GM21515 (cell line): ENCODE data around the gene CTNNB1.
"Not testable (repeated sequence)": the region's sequence is repeated elsewhere in the genome, so short reads cannot be mapped to it uniquely, and the experiment has no call there.

Experiments used
- ATAC-seq: cut with Tn5 transposase; IDR thresholded peaks from one replicate; pipeline ENCODE4 v1.9.1; 2021; ENCODE audit not compliant: unreplicated experiment

The CTNNB1 gene

DNA sequence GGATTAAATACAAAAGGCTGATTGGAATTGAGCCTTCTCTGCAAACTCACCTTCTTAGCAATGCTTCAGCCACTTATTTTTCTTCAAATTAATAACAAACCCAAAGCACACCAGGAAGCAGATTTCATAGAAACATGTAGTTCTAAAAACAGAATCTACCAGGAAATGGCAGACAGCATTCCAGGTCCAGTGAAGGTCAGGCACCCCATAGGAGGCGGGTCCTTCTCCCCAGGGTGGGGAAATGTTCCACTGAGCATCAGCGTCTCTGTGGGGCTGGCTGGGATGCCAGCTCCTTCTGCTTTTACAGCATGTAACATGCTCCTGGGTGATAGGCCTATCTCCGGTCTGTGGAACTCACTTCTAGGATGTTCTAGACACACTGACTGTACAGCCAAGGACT is 49.2 kb downstream of the CTNNB1 start:
- ATAC-seq, result no peak

DNA sequence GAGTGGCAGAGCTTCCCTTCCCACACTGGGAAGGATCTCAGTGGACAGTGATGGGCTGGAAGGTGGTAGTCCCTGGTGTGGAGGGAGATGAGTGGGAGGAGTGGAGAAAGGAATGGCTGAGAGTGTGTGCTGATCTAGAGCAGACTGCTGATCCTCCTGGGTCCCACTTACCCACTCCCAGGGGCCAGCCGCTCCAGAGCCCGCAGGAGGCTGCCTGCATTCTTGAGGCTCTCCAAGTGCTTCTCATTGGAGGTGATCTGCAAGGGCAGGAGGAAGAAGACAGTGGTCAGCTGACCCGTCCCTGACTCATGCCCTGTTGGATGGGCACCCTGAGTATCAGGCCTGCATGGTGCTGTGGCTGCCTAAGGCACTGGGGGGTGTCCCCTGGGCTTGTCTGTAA is 50.0 kb downstream of the CTNNB1 start:
- no peak for ATAC-seq

DNA sequence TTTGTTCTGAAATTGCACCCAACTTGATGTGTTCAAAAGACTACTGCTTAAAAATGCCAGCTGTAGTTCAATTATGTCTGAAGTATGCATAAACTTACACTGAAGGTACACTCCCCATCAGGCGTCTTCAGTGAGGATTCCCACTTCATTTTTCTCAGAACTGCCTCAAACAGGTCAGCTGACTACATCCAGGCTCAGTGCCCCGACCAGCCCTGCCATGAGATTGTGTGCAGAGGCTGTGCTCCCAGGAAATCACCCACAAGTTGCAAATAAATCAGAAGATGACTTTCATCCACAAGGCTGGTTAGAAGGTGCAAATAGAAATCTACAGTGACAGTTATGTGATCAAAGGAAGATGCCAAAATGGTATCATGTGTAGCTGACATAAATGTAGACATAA is 51.5 kb downstream of the CTNNB1 start:
- no peak for ATAC-seq

DNA sequence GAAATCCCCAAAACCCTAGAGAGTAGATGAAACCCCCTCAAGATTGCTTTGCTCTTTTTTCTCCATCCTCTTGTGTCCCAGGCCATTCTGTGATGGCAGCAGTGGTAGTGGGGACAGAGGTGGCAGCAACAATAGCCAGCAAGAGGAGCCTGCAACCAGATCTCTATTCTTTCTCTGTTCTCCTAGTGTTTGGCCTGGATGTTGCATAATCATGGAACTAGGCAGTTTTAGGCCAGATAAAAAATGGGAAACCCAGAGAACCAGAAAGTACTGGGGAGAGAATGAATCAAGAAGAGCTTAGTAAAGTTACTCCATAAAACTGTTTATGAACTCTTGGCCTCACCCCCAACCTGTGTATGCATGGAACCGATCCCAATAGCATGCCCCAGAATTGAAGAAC is 52.3 kb downstream of the CTNNB1 start:
- no peak for ATAC-seq

DNA sequence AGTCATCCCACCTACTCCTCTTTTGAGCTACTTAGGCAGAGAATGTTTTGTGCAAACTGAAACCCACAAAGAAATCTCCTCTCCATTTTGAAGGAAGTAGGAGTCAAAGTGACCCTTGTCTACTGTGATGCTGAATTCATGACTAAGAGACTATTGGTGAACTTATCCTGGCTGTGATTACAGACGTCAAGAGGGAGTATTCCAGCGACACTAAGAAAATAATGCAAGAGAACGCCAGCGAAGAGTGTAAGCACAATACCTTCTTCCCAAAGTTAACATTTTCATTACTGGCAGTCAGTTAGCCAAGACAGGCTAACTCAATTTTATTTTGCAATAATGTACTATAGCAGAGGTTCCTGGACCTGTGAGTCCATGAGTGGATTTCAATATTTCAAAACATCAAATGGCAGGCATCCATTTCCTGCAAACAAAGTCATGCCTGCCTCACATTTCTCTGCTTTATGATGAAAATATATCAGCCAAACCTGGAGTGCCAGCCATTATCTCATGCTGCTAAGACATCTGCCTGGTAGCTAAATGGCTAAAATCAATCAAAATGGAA is 59.0 kb downstream of the CTNNB1 start:
- ATAC-seq, result no peak

DNA sequence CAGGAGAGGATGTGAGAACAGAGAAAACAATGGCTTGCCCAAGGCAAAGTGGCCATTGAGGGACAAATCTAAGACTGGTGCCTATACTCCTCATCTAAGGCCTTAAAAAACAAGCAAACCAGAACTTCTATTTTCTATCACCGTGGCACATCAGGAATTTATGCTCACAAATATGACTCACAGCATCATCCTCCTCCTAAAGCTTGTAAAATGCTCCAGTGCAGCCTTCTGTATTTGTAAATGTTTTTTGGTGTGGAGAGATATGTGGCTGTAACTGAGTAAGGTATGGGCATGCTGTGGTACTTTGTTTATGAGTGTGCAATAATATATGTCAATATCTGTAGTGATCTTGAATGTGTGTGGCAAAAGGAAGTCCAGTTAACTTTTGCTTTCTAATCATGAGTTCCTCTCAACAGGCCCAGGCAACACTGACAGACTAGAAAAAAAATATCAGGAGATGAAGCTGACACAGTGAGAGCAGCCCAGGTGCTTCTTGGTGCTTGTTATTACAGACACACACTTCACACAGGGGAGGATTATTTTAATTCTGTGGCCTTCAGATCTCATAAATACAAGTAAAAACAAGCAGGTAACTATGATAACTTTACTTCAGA is 60.3 kb downstream of the CTNNB1 start:
- no peak for ATAC-seq

DNA sequence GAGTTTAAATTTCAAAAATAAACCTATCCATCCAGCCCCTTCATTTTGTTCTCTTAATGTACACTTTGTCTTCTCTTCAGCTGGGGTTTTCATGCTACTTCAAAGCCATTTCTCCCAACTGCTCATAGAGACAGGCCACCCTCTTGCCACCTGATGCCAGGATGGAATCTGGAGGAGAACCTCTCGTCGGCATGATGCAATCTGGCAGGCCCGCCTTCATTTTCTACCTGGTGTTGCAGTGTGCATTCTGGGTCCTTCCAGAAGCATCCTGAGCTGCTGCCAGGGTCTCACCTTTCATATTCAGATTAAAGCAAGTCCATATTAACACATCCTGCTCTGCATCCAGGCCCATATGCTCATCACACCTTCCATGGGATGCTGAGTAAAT is 60.8 kb downstream of the CTNNB1 start:
- no peak for ATAC-seq

DNA sequence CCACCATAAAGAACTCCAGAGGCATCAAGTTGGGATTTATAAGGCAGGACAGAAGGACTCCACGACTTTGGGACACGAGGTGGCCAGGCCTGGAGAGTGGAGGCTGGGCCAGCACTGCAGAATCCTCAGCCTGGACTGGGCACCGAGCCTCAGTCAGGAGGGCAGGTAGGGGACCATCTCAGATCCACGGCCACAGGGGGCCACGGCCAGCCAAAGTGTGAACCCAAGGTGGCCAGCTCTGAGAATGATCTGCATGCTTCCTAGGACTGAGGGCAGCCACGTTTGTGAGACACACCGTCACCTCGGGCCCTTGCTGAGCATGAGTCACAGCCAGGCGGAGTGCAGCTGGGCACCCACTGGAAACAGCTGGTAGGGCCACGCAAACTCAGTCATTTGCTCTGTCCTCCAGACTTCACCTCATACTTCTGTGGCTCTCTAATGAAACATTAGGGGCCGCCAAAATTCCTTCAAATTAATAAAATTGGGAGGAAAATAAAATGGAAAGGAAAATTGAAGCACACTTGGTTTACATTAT is 65.8 kb downstream of the CTNNB1 start:
- ATAC-seq, result no peak

DNA sequence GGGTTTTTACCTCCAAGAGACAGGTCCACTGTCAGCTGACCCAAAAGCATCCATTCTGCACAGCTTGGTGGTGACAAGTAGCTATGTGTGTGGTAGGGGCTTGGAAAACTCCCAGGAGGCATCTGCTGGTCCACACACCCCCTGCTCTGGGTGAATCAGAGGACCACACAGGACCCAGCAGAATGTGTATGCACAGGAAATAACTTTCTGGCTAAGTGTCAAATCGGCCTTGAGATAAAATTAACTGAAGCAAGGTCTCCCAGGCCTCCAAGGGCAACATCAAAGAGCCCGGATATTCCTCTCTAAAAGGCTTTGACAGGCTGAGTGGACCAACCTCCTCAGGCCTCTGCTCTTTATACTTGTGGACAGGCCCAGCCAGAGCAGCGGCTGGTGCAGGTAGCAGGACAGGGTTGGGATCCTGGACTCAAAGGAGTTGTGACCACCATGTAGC is 66.5 kb downstream of the CTNNB1 start:
- no peak for ATAC-seq

DNA sequence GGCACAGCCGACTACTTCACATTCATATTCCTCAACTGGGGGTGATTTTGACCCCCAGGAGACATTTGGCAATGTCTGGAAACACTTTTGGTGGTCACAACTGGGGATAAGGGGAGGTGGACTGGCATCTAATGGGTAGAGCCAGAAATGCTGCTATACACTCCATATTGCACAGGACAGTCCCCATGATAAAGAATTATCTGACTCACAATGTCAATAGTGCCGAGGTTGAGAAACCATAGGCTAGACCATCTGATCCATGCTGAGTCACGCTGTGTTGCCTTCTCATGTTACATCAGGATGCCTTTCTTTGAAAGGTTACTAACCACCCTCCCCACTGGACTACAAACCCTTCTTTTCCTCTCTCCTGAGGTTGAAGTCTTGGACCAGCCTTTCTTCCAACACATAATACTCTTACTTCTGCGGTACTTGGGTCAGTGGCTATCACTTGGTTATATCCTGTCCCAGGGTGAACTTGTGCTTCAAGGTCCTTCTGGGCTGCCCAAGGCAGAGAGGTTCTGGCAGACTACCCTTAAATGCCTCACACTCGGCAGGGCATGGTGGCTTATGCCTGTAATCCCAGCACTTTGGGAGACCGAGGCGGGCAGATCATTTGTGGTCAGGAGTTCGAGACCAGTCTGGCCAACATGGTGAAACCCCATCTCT is 68.8 kb downstream of the CTNNB1 start:
- no peak for ATAC-seq

DNA sequence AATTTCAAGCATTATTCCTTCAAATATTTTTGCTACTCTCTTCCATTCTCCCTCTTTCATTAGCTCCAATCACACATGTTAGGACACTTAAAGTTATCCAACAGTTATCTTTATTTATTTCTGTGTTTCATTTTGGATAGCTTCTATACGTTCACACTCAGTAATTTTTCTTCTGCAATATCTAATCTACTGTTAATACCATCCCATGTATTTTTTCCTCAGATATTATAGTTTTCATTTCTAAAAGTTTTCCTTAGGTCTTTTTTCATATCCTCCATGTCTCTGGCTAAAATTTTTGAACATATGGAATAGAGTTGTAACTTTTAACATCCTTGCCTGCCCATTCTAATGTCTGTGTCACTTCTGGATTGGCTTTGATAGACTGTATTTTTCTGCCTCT is 73.4 kb downstream of the CTNNB1 start:
- ATAC-seq, result no peak

DNA sequence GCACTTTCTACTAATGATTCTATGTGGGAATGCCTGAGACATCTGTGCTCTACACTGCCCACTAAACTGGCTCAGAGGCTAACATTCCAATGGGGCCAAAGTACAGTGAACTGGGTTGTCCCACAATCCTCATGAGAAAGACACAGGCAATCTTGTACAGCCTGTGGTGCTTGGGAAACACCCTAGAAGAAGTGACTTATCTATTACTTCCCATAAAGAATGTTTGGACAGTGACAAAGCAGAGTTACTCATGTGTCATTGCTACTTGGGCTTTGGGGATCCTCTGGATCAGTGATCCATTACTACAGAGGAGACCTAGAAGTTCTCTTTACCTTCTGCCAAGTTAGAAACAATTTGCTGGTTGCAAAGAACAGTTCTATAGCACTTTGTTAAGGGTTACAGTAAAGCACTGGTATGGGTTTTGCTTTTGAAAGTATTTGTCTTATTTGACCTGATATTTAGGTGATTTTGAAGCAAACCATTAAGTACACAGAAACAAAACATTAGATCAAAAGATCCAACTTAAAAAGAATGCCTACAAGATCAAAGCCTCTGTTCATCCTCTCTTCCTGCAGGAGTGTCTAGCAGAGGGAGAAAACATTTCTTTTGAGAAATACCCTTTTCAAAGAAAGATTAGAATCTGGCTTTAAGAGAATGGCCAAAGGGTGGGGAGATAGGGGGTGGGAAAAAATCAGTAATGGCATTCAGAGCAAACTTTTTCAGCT is 75.8 kb downstream of the CTNNB1 start:
- ATAC-seq, result no peak

DNA sequence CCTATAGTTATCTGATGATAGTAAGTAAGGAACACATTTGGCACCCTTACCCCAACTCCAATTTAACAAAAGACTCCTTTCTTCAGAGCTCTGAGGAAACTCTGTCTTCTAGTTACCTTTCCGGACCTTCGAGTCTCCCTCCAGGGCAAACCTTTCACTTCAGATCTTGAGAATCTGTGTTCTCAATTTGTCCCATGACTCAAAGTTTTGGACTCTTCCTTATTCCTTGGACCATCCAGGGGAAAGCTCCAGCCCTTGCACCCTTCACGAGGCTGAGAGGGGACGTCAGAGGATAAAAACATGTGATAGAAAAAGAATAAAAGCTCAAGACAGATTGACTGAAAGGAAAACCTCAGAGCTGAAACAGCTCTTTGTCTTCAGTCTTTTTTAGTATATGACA is 76.9 kb downstream of the CTNNB1 start:
- ATAC-seq, result no peak

DNA sequence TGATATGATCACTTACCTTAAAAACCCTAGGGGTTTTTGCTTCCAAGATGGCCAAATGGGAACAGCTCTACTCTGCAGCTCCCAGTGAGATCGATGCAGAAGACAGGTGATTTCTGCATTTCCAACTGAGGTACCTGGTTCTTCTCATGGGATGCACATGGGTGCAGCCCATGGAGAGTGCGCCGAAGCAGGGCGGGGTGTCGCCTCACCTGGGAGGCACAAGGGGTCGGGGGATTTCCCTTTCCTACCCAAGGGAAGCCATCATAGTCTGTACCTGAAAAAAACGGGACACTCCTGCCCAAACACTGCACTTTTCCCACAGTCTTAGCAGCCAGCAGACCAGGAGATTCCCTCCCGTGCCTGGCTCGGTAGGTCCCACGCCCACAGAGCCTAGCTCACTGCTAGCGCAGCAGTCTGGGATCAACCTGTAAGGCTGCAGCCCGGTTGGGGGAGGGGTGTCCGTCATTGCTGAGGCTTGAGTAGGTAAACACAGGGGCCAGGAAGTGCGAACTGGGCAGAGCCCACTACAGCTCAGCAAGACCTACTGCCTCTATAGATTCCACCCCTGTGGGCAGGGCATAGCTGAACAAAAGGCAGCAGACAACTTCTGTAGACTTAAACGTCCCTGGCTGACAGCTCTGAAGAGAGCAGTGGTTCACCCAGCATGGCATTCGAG is 78.6 kb downstream of the CTNNB1 start:
- no peak for ATAC-seq

DNA sequence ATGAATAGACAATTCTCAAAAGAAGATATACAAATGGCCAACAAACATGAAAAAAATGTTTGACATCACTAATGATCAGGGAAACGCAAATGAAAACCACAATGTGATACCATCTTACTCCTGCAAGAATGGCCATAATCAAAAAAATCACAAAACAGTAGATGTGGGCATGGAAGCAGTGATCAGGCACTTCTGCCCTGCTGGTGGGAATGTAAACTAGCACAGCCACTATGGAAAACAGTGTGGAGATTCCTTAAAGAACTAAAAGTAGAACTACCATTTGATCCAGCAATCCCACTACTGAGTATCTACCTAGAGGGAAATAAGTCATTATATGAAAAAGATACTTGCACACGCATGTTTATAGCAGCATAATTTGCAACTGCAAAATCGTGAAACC is 85.6 kb downstream of the CTNNB1 start:
- not testable (repeated sequence) for ATAC-seq

DNA sequence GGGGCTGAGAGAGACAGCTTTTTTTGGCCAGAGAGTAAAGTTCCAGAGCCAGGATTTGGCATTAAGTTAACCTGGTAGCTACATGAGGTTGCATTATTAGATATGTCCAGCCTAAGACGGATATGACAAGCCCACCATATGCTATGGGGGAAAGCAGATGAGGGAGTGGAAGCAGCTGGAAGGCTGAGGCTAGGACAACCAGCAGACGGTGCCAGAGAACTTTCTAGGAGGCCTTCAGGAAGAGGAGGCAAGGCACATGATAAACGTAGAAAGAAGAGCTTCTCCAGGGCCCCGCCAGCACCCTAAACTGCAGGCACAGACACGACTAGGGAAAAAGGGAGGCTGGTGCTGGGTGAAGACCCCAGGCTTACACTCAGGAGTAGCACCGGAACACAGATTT is 87.0 kb downstream of the CTNNB1 start:
- ATAC-seq, result no peak

DNA sequence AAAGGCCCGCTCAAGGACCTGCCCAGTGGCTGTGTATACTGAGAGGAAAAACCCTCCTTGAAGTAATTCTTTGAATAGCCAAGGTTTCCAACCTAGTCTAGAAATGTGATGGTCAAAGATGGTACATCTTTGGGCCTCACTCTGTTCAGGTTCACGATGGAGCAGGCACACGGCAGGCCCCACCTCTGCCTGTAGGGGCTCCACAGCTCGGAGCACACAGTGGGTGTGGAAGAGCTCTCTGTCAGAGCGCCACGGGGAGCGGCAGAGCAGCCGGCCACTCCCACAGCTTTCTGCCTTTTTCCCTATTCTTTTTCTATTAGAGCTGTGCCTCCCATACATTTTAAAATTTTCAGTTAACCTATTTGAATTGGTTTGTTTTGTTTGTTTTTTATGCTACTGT is 89.5 kb downstream of the CTNNB1 start:
- ATAC-seq, result no peak
